ENCODE results near the gene METTL5. TPM values are rescaled to one million over a fixed set of nuclear protein-coding genes. Genes with fewer than 3 reads are reported as not detected.
"Not testable (repeated sequence)": the region's sequence is repeated elsewhere in the genome, so short reads cannot be mapped to it uniquely, and the experiment has no call there.

Gene METTL5
- total RNA-seq, 1 donor from 2014 or later: 22.1 TPM

DNA sequence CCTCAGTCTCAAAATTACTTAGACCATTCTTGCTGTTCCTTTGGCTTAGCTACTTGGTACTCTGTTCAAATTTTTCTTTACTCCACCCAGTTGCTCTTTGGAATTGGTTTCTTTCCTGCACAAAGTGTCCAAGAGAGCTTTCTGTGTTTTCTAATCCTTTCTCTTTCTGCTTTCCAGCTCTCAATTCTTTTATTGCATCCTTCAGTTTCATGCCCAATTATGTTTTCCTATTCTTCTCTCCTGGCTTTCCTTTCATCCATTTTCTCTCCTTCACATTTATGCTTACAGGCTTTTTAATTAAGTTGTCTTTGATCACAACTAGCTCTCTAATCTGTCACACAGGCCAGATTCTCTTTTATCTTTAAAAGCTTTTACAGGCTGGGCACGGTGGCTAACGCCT is 40.8 kb upstream of the METTL5 start:
- H3K27ac ChIP-seq: no peak overlapping the region
- DNase-seq (ENCODE audit: extremely low spot score in 2 of 2): no peak
- no peaks in the 10 kb centered on the region for H3K27me3 ChIP-seq
- H3K36me3 ChIP-seq: no peaks in the 10 kb centered on the region
- no peaks in the 10 kb centered on the region for H3K9me3 ChIP-seq
- intact Hi-C loops (cut with DNase I): no loop called here
- no peak overlapping the region for H3K4me3 ChIP-seq
- peaks cover 17% of the 10 kb centered on the region for H3K4me1 ChIP-seq
- no peak for TF ChIP-seq POLR2A (IDR thresholded peaks at IDR 0.05)
- TF ChIP-seq POLR2AphosphoS5 (IDR thresholded peaks at IDR 0.05; ENCODE audit: insufficient read depth in 1 of 2, low read depth in 1 of 2): no peak
- TF ChIP-seq, protein P1, sequence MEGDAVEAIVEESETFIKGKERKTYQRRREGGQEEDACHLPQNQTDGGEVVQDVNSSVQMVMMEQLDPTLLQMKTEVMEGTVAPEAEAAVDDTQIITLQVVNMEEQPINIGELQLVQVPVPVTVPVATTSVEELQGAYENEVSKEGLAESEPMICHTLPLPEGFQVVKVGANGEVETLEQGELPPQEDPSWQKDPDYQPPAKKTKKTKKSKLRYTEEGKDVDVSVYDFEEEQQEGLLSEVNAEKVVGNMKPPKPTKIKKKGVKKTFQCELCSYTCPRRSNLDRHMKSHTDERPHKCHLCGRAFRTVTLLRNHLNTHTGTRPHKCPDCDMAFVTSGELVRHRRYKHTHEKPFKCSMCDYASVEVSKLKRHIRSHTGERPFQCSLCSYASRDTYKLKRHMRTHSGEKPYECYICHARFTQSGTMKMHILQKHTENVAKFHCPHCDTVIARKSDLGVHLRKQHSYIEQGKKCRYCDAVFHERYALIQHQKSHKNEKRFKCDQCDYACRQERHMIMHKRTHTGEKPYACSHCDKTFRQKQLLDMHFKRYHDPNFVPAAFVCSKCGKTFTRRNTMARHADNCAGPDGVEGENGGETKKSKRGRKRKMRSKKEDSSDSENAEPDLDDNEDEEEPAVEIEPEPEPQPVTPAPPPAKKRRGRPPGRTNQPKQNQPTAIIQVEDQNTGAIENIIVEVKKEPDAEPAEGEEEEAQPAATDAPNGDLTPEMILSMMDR (IDR thresholded peaks at IDR 0.05): no peak

DNA sequence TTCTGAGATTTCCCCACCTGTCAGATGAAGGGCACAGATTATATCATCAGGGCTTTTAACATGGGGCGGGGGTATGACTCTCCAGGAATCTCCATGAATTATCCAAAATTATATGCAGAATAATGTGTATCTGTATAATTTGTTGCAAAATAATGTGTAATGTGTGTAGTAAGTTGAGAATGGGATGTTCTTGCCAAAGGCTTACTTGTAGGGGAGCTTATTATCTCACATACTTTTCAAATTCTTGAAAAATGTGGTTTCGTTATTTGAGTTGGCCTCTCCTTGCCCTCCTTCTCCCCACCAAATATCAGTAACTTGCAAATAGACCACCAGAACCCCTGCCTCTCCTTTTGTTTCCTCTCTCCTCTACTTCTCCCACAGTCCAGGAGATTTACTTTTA is 38.1 kb upstream of the METTL5 start:
- H3K4me3 ChIP-seq: no peak overlapping the region
- H3K27me3 ChIP-seq: no peaks in the 10 kb centered on the region
- no peak overlapping the region for H3K27ac ChIP-seq
- DNase-seq (ENCODE audit: extremely low spot score in 2 of 2): no peak
- intact Hi-C loops (cut with DNase I): no loop called here
- no peaks in the 10 kb centered on the region for H3K36me3 ChIP-seq
- no peaks in the 10 kb centered on the region for H3K9me3 ChIP-seq
- no peak for TF ChIP-seq POLR2A (IDR thresholded peaks at IDR 0.05)
- TF ChIP-seq, protein P1 (IDR thresholded peaks at IDR 0.05): no peak
- no peak for TF ChIP-seq POLR2AphosphoS5 (IDR thresholded peaks at IDR 0.05; ENCODE audit: insufficient read depth in 1 of 2, low read depth in 1 of 2)
- peaks cover 17% of the 10 kb centered on the region for H3K4me1 ChIP-seq

DNA sequence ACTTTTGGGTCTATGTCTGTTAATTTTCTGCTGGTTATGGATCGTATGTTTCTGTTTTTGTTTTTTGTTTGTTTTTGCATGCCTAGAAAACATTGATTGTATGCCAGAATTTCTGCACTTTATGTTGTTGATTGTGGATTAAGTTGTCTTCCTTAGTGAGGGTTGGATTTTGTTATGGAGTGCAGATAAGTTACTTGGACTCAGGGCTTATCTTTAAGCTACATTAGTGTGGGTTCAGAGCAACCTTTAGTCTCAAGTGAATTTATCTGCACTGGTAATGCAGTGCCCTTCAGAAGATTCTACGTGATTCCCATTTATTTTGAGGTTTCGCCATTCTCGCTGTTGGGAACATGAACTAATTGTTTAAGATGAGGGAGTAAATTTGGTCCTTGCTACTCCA is 35.4 kb upstream of the METTL5 start:
- H3K4me3 ChIP-seq: no peak overlapping the region
- intact Hi-C loops (cut with DNase I): no loop called here
- H3K36me3 ChIP-seq: no peaks in the 10 kb centered on the region
- no peaks in the 10 kb centered on the region for H3K9me3 ChIP-seq
- H3K27me3 ChIP-seq: no peaks in the 10 kb centered on the region
- no peak overlapping the region for H3K27ac ChIP-seq
- no peak for DNase-seq (ENCODE audit: extremely low spot score in 2 of 2)
- TF ChIP-seq, protein P1 (IDR thresholded peaks at IDR 0.05): no peak
- no peak for TF ChIP-seq POLR2A (IDR thresholded peaks at IDR 0.05)
- no peak for TF ChIP-seq POLR2AphosphoS5 (IDR thresholded peaks at IDR 0.05; ENCODE audit: insufficient read depth in 1 of 2, low read depth in 1 of 2)
- H3K4me1 ChIP-seq: peaks cover 7% of the 10 kb centered on the region

DNA sequence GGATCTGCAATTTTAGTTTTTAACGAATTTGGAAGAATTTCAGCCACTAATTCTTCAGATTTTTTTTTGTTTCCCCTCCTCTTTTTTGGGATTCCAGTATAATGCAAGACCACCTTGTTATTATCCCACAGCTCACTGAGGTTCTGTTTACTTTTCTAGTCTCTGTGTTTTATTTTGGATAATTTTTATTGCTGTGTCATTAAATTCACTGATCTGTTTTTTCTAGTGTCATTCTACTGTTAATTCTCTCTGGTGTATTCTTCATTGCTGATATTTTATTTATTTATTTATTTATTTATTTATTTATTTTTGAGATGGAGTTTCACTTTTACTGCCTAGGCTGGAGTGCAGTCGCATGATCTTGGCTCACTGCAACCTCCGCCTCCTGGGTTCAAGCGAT is 34.7 kb upstream of the METTL5 start:
- Histone ChIP-seq H3K9me3 (no peaks in the 10 kb centered on the region), H3K4me1 (peaks cover 5% of the 10 kb centered on the region), H3K4me3 (no peak overlapping the region), H3K27me3 (no peaks in the 10 kb centered on the region), H3K27ac (no peak overlapping the region), H3K36me3 (no peaks in the 10 kb centered on the region)
- intact Hi-C loops (cut with DNase I): no loop called here
- no peak for DNase-seq (ENCODE audit: extremely low spot score in 2 of 2)
- no peak for TF ChIP-seq POLR2AphosphoS5 (IDR thresholded peaks at IDR 0.05; ENCODE audit: insufficient read depth in 1 of 2, low read depth in 1 of 2)
- no peak for TF ChIP-seq POLR2A (IDR thresholded peaks at IDR 0.05)
- TF ChIP-seq, protein P1 (IDR thresholded peaks at IDR 0.05): no peak

DNA sequence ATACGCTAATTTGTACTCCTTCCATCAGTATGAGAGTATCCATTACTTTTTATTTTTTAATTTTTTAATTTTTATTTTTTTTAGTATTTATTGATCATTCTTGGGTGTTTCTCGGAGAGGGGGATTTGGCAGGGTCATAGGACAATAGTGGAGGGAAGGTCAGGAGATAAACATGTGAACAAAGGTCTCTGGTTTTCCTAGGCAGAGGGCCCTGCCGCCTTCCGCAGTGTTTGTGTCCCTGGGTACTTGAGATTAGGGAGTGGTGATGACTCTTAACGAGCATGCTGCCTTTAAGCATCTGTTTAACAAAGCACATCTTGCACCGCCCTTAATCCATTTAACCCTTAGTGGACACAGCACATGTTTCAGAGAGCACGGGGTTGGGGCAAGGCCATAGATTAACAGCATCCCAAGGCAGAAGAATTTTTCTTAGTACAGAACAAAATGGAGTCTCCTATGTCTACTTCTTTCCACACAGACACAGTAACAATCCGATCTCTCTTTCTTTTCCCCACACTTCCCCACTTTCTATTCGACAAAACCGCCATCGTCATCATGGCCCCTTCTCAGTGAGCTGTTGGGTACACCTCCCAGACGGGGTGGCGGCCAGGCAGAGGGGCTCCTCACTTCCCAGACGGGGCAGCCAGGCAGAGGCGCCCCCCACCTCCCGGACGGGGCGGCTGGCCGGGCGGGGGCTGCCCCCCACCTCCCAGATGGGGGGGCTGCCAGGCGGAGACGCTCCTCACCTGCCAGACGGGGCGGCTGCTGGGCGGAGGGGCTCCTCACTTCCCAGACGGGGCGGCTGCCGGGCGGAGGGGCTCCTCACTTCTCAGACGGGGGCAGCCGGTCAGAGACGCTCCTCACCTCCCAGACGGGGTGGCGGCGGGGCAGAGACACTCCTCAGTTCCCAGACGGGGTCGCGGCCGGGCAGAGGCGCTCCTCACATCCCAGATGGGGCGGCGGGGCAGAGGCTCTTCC is 30.9 kb upstream of the METTL5 start:
- H3K9me3 ChIP-seq; intact Hi-C loops (cut with DNase I); H3K4me3 ChIP-seq; H3K27ac ChIP-seq; H3K36me3 ChIP-seq; H3K27me3 ChIP-seq; H3K4me1 ChIP-seq; DNase-seq (ENCODE audit: extremely low spot score in 2 of 2): not testable (repeated sequence)

All from vagina (tissue), 2 donors.